HEK293 (cell line): ENCODE results near the gene MLLT1.

ENCODE experiments used
- FEZF1 ChIP-seq: fragments of 450-650 bp; formaldehyde crosslinking; IDR thresholded peaks from 2 replicates; pipeline ENCODE4 v1.5.1; 2016; ENCODE audit warnings: missing biosample characterization, missing genetic modification characterization
- GLIS1 ChIP-seq: fragments of 450-650 bp; formaldehyde crosslinking; IDR thresholded peaks from 2 replicates; pipeline ENCODE4 v1.5.1; 2016; ENCODE audit warnings: missing biosample characterization, missing genetic modification characterization
- HOXC10 ChIP-seq: sonication (generic); formaldehyde crosslinking; IDR thresholded peaks from 2 replicates; pipeline ENCODE4 v1.8.1; 2023; ENCODE audit warnings: mild to moderate bottlenecking, missing genetic modification reagents
- KLF9 ChIP-seq: fragments of 450-650 bp; formaldehyde crosslinking; IDR thresholded peaks from 2 replicates; pipeline ENCODE4 v1.5.1; 2016; ENCODE audit warnings: missing biosample characterization, missing genetic modification characterization, low read depth
- ZFHX2 ChIP-seq: fragments of 450-650 bp; formaldehyde crosslinking; conservative IDR thresholded peaks from 2 replicates; pipeline ENCODE4 v1.5.1; 2016; ENCODE audit warnings: missing biosample characterization, missing genetic modification characterization
- ZNF132 ChIP-seq: fragments of 450-650 bp; formaldehyde crosslinking; IDR thresholded peaks from 2 replicates; pipeline ENCODE4 v1.5.1; 2017; ENCODE audit warnings: missing biosample characterization, missing genetic modification characterization, borderline replicate concordance
- ZNF133 ChIP-seq: fragments of 450-650 bp; formaldehyde crosslinking; IDR thresholded peaks from 2 replicates; pipeline ENCODE4 v1.5.1; 2016; ENCODE audit warnings: missing biosample characterization, missing genetic modification characterization
- ZNF155 ChIP-seq: fragments of 450-650 bp; formaldehyde crosslinking; IDR thresholded peaks from 2 replicates; pipeline ENCODE4 v1.5.1; 2016; ENCODE audit warnings: missing biosample characterization, missing genetic modification characterization
- ZNF16 ChIP-seq: fragments of 450-650 bp; formaldehyde crosslinking; IDR thresholded peaks from 2 replicates; pipeline ENCODE4 v1.5.1; 2016; ENCODE audit warnings: low read depth, missing biosample characterization, missing genetic modification characterization
- ZNF19 ChIP-seq: fragments of 450-650 bp; formaldehyde crosslinking; IDR thresholded peaks from 2 replicates; pipeline ENCODE4; 2016; ENCODE audit warnings: missing biosample characterization, missing genetic modification characterization, low read depth
- ZNF248 ChIP-seq: fragments of 450-650 bp; formaldehyde crosslinking; IDR thresholded peaks from 2 replicates; pipeline ENCODE4 v1.5.1; 2017; ENCODE audit warnings: missing biosample characterization, missing genetic modification characterization
- ZNF354C ChIP-seq: fragments of 450-650 bp; formaldehyde crosslinking; IDR thresholded peaks from 2 replicates; pipeline ENCODE4 v1.5.1; 2016; ENCODE audit warnings: missing biosample characterization, missing genetic modification characterization, low read depth, borderline replicate concordance
- ZNF37A ChIP-seq: fragments of 450-650 bp; IDR thresholded peaks from 2 replicates; pipeline ENCODE4 v1.5.1; 2018; ENCODE audit warnings: missing biosample characterization, missing genetic modification characterization
- ZNF501 ChIP-seq: fragments of 450-650 bp; formaldehyde crosslinking; IDR thresholded peaks from 2 replicates; pipeline ENCODE4 v1.5.1; 2016; ENCODE audit warnings: missing biosample characterization, missing genetic modification characterization
- ZNF510 ChIP-seq: fragments of 450-650 bp; formaldehyde crosslinking; IDR thresholded peaks from 2 replicates; pipeline ENCODE4 v1.5.1; 2018; ENCODE audit warnings: mild to moderate bottlenecking, missing genetic modification characterization, missing biosample characterization; ENCODE audit not compliant: insufficient replicate concordance
- ZNF521 ChIP-seq: fragments of 450-650 bp; formaldehyde crosslinking; IDR thresholded peaks from 2 replicates; pipeline ENCODE4 v1.5.1; 2017; ENCODE audit warnings: missing biosample characterization, mild to moderate bottlenecking, missing genetic modification characterization
- ZNF529 ChIP-seq: fragments of 450-650 bp; formaldehyde crosslinking; IDR thresholded peaks from 2 replicates; pipeline ENCODE4 v1.5.1; 2017; ENCODE audit warnings: missing genetic modification characterization, missing biosample characterization; ENCODE audit not compliant: insufficient replicate concordance
- ZNF623 ChIP-seq: fragments of 450-650 bp; formaldehyde crosslinking; IDR thresholded peaks from 2 replicates; pipeline ENCODE4 v1.5.1; 2016; ENCODE audit warnings: missing biosample characterization, missing genetic modification characterization
- ZNF624 ChIP-seq: fragments of 450-650 bp; formaldehyde crosslinking; IDR thresholded peaks from 2 replicates; pipeline ENCODE4 v1.5.1; 2017; ENCODE audit warnings: missing biosample characterization, missing genetic modification characterization
- ZSCAN23 ChIP-seq: fragments of 450-650 bp; formaldehyde crosslinking; IDR thresholded peaks from 2 replicates; pipeline ENCODE4 v1.5.1; 2016; ENCODE audit warnings: missing biosample characterization, missing genetic modification characterization
- TF ChIP-seq, protein P1 (sequence below): fragments of 450-650 bp; formaldehyde crosslinking; IDR thresholded peaks from 2 replicates; pipeline ENCODE4 v1.5.1; 2016; ENCODE audit warnings: missing biosample characterization, missing genetic modification characterization
- TF ChIP-seq, protein P2 (sequence below): fragments of 450-650 bp; formaldehyde crosslinking; IDR thresholded peaks from 2 replicates; pipeline ENCODE4 v1.5.1; 2017; ENCODE audit warnings: missing biosample characterization, missing genetic modification characterization
- TF ChIP-seq, protein P3 (sequence below): fragments of 450-650 bp; formaldehyde crosslinking; IDR thresholded peaks from 2 replicates; pipeline ENCODE4 v1.5.1; 2016; ENCODE audit warnings: missing biosample characterization, missing genetic modification characterization
- TF ChIP-seq, protein P4 (sequence below): fragments of 450-650 bp; formaldehyde crosslinking; IDR thresholded peaks from 2 replicates; pipeline ENCODE4 v1.5.1; 2016; ENCODE audit warnings: missing biosample characterization, missing genetic modification characterization
- TF ChIP-seq, protein P5 (sequence below): fragments of 450-650 bp; formaldehyde crosslinking; optimal IDR thresholded peaks from 2 replicates; pipeline ENCODE3; 2016; ENCODE audit warnings: missing biosample characterization, mild to moderate bottlenecking, missing genetic modification characterization
- TF ChIP-seq, protein P6 (sequence below): fragments of 450-650 bp; formaldehyde crosslinking; IDR thresholded peaks from 2 replicates; pipeline ENCODE4 v1.5.1; 2016; ENCODE audit warnings: missing biosample characterization, missing genetic modification characterization
- TF ChIP-seq, protein P7 (sequence below): fragments of 450-650 bp; formaldehyde crosslinking; IDR thresholded peaks from 2 replicates; pipeline ENCODE4 v1.5.1; 2016; ENCODE audit warnings: missing biosample characterization, missing genetic modification characterization, borderline replicate concordance

Gene MLLT1

DNA sequence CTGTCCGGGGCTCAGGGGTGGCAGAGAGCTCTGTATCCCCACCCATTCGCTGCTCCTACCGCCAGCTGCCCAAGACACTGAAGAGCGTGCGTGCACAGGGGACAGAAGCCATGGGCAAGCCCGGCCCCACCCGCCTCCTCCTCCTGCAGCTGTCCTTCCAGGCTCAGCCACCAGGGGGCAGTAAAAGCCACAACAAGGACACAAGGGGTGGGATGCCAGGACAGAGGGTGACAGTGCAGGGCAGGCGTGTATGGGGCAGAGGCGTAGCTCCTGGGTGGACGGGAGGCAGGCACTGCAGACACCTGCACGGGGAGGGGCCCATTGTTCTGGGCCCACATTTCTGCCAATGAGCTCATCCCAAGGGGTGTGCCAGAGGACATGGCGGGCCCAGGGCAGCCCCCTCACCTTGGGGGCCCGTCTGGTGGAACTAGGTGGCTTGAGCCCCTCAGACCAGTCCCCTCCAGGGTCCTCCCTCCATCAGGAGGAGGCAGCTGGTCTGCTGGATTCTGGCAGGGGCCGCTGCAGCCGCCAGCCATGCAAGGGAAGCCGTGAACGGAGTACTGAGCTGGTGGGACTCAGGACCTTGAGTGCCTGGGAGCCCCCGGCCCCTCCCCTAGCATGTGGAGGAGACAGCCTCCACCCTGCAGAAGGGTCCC, 61.2 kb downstream of the MLLT1 start (continued):
- TF ChIP-seq ZNF501 (tag by site-specific recombination) (no peak), ZNF510 (tag by site-specific recombination) (no peak), ZNF521 (tag by site-specific recombination) (no peak), ZNF529 (no peak), GLIS1 (tag by site-specific recombination) (peak; percentile 34; the same call in 1 of the 2 replicates), ZFHX2 (tag by site-specific recombination) (peak; percentile 68), ZSCAN23 (tag by site-specific recombination) (no peak), ZNF248 (tag by site-specific recombination) (no peak), ZNF155 (tag by site-specific recombination) (no peak), KLF9 (tag by site-specific recombination) (0 out of 2 replicates have a peak, but pooled peaks have one; percentile 34), ZNF19 (tag by site-specific recombination) (no peak), ZNF623 (no peak), FEZF1 (no peak), ZNF132 (no peak), ZNF354C (tag by site-specific recombination) (no peak), ZNF624 (tag by site-specific recombination) (no peak), ZNF37A (tag by site-specific recombination) (no peak), ZNF16 (tag by site-specific recombination) (no peak), ZNF133 (tag by site-specific recombination) (no peak), HOXC10 (CRISPR knock-in tag) (no peak)
- TF ChIP-seq, protein P1, sequence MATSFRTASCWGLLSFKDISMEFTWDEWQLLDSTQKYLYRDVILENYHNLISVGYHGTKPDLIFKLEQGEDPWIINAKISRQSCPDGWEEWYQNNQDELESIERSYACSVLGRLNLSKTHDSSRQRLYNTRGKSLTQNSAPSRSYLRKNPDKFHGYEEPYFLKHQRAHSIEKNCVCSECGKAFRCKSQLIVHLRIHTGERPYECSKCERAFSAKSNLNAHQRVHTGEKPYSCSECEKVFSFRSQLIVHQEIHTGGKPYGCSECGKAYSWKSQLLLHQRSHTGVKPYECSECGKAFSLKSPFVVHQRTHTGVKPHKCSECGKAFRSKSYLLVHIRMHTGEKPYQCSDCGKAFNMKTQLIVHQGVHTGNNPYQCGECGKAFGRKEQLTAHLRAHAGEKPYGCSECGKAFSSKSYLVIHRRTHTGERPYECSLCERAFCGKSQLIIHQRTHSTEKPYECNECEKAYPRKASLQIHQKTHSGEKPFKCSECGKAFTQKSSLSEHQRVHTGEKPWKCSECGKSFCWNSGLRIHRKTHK (tag by site-specific recombination) = no peak
- TF ChIP-seq, protein P2, sequence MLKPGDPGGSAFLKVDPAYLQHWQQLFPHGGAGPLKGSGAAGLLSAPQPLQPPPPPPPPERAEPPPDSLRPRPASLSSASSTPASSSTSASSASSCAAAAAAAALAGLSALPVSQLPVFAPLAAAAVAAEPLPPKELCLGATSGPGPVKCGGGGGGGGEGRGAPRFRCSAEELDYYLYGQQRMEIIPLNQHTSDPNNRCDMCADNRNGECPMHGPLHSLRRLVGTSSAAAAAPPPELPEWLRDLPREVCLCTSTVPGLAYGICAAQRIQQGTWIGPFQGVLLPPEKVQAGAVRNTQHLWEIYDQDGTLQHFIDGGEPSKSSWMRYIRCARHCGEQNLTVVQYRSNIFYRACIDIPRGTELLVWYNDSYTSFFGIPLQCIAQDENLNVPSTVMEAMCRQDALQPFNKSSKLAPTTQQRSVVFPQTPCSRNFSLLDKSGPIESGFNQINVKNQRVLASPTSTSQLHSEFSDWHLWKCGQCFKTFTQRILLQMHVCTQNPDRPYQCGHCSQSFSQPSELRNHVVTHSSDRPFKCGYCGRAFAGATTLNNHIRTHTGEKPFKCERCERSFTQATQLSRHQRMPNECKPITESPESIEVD (tag by site-specific recombination) = no peak
- TF ChIP-seq, protein P3, sequence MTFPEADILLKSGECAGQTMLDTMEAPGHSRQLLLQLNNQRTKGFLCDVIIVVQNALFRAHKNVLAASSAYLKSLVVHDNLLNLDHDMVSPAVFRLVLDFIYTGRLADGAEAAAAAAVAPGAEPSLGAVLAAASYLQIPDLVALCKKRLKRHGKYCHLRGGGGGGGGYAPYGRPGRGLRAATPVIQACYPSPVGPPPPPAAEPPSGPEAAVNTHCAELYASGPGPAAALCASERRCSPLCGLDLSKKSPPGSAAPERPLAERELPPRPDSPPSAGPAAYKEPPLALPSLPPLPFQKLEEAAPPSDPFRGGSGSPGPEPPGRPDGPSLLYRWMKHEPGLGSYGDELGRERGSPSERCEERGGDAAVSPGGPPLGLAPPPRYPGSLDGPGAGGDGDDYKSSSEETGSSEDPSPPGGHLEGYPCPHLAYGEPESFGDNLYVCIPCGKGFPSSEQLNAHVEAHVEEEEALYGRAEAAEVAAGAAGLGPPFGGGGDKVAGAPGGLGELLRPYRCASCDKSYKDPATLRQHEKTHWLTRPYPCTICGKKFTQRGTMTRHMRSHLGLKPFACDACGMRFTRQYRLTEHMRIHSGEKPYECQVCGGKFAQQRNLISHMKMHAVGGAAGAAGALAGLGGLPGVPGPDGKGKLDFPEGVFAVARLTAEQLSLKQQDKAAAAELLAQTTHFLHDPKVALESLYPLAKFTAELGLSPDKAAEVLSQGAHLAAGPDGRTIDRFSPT (tag by site-specific recombination) = peak; percentile 71
- TF ChIP-seq, protein P4, sequence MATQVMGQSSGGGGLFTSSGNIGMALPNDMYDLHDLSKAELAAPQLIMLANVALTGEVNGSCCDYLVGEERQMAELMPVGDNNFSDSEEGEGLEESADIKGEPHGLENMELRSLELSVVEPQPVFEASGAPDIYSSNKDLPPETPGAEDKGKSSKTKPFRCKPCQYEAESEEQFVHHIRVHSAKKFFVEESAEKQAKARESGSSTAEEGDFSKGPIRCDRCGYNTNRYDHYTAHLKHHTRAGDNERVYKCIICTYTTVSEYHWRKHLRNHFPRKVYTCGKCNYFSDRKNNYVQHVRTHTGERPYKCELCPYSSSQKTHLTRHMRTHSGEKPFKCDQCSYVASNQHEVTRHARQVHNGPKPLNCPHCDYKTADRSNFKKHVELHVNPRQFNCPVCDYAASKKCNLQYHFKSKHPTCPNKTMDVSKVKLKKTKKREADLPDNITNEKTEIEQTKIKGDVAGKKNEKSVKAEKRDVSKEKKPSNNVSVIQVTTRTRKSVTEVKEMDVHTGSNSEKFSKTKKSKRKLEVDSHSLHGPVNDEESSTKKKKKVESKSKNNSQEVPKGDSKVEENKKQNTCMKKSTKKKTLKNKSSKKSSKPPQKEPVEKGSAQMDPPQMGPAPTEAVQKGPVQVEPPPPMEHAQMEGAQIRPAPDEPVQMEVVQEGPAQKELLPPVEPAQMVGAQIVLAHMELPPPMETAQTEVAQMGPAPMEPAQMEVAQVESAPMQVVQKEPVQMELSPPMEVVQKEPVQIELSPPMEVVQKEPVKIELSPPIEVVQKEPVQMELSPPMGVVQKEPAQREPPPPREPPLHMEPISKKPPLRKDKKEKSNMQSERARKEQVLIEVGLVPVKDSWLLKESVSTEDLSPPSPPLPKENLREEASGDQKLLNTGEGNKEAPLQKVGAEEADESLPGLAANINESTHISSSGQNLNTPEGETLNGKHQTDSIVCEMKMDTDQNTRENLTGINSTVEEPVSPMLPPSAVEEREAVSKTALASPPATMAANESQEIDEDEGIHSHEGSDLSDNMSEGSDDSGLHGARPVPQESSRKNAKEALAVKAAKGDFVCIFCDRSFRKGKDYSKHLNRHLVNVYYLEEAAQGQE (tag by site-specific recombination) = no peak
- TF ChIP-seq, protein P5, sequence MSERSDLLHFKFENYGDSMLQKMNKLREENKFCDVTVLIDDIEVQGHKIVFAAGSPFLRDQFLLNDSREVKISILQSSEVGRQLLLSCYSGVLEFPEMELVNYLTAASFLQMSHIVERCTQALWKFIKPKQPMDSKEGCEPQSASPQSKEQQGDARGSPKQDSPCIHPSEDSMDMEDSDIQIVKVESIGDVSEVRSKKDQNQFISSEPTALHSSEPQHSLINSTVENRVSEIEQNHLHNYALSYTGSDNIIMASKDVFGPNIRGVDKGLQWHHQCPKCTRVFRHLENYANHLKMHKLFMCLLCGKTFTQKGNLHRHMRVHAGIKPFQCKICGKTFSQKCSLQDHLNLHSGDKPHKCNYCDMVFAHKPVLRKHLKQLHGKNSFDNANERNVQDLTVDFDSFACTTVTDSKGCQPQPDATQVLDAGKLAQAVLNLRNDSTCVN (tag by site-specific recombination) = no peak
- TF ChIP-seq, protein P6, sequence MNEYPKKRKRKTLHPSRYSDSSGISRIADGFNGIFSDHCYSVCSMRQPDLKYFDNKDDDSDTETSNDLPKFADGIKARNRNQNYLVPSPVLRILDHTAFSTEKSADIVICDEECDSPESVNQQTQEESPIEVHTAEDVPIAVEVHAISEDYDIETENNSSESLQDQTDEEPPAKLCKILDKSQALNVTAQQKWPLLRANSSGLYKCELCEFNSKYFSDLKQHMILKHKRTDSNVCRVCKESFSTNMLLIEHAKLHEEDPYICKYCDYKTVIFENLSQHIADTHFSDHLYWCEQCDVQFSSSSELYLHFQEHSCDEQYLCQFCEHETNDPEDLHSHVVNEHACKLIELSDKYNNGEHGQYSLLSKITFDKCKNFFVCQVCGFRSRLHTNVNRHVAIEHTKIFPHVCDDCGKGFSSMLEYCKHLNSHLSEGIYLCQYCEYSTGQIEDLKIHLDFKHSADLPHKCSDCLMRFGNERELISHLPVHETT = no peak
- TF ChIP-seq, protein P7, sequence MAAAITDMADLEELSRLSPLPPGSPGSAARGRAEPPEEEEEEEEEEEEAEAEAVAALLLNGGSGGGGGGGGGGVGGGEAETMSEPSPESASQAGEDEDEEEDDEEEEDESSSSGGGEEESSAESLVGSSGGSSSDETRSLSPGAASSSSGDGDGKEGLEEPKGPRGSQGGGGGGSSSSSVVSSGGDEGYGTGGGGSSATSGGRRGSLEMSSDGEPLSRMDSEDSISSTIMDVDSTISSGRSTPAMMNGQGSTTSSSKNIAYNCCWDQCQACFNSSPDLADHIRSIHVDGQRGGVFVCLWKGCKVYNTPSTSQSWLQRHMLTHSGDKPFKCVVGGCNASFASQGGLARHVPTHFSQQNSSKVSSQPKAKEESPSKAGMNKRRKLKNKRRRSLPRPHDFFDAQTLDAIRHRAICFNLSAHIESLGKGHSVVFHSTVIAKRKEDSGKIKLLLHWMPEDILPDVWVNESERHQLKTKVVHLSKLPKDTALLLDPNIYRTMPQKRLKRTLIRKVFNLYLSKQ (tag by site-specific recombination) = no peak
